HG03565 (cell line): ENCODE results near the gene CCDC9B.

Source experiments
- ATAC-seq: cut with Tn5 transposase; IDR thresholded peaks from one replicate; pipeline ENCODE4 v1.9.1; 2021; ENCODE audit warnings: mild to moderate bottlenecking, moderate library complexity; ENCODE audit not compliant: unreplicated experiment

Gene CCDC9B

GRCh38 chr15:40293905-40294895, 46.5 kb downstream of the CCDC9B start:
- ATAC-seq, result no peak

DNA sequence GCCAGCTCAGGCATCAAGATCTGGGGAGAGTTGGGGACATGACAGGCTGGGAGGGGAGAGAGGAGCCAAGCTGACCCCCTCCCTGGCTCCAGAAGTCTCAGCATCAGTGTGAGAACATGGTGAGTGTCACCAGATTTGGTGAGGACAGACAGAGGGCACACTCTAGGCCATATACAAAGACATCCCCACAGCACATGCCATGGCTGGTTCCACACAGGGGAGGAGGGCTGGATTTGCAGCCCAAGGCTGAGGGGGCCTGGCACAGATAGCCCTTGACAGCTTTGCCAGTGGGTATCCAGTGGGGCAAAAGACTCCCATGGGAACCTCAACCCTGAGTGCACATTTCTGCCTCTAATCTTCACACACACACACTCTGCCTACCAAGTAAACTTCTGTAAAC, 47.7 kb downstream of the CCDC9B start:
- ATAC-seq, result no peak

DNA sequence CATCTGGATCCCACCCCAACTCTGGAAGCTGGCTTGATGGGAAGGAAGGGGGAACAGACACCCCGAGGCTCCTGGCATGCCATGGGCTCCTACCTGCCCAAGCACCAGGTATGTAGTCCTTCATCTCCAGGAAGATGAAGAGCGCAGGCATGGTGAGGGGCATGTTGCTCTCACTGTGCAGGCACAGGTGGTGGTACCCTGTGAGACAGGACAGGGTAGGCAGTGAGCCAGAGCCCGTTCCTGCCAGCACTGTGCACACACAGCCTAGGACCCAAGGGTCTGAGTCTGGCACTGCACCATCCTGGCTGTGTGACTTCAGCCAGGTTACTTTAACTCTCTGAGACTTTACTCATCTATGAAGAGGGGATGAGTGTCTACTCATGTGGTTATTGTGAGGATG, 48.5 kb downstream of the CCDC9B start:
- no peak for ATAC-seq

DNA sequence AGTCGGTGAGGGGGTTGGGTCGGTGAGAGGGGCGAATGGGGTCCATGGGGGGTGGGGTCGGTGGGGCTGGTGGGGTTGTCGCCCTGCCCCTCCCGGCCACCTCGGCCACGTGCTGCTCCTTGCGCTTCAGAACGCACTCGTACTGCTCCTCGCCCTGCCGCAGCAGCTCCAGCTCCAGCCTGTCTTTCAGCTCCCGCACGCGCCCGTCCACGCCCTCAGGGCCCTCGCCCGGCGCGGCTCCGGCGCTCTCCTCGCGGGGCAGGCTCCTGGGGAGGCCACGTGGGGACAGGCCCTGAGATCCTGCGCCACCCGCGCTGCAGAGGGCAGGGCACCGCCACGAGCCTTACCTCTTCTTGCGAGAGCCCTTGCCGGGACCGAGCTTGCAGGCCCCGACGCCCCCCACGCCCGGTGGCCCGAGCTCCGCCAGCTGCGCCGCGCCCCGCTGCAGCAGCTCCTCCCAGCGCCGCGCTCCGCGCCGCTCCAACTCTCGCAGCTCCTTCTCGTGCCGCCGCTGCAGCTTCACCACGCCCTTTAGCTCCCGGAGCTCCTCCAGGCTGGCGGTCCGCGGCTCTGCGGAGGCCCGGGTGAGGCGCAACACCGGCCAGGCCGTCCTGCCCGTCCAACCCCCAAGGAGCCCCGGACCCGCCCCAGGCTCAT, 49.7 kb downstream of the CCDC9B start:
- ATAC-seq, result no peak

- ATAC-seq, result no peak
These were observed 50.2 kb downstream of the CCDC9B start for GRCh38 chr15:40290545-40290917.

- no peak for ATAC-seq
These were observed 51.5 kb downstream of the CCDC9B start for GRCh38 chr15:40289140-40289775.

DNA sequence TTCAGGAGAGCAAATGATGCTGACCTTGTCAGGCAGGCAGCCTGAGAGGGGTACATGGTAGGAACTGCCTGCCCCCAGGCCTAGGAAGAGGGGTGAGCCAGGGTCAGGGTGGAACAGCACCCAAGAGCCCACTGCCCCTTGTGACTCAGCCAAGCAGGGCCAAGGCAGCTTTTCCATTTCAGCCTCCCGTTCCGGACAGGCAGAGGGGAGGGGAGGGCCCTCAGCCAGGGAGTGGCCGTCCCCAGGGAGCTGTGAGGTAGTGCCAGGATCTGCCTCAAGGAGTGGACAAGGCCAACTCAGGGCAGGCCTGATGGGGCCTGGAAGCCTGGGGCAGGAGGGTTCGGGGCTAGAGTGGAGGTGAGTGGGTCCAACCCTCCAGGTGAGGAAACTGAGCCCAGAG, 52.8 kb downstream of the CCDC9B start:
- ATAC-seq, result no peak

GRCh38 chr15:40287505-40287904, 53.2 kb downstream of the CCDC9B start:
- no peak for ATAC-seq

DNA sequence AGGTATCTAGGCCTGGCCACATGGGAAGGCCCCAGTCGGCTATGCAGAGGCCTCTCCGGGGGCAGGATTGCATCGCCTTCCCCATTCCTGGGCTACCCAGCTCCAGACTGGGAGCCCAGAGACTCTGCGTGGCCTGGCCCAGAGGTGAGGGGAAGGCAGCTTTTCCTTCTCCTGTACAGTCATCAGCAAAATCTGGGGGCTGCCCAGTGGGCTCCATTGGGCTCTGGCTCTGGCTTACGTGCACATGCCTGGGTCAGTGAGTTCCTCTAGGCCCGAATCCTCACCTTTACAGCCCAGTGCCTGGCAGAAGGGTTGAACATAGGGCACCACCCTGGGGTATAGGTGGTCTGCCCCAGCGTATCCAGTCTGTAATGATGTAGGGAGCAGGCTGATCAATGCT, 53.9 kb downstream of the CCDC9B start:
- ATAC-seq, result no peak

- ATAC-seq, result no peak
These were observed 54.6 kb downstream of the CCDC9B start for GRCh38 chr15:40286061-40286532.

DNA sequence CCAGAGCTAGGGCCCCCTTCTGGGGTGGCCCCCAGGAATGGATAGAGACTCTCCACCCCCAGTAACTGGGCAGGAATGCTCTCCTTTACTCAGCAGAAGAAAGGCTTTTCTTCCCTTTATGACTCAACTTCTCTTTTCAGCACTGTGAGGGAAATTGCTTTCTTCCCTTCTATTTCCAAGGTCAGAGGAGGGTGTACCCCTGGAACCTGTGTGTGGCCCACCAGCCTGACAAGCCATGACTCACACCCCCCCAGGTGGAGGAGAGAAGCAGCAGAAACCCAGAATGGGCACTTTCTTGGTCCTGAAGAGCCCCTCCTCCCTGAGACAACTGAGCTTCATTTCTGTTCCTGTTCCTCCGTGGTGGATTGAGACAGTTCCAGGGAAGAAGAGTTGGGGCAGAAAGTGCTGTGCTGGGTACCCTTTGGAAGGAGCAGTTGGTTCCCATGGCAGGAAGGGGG, 55.2 kb downstream of the CCDC9B start:
- ATAC-seq, result no peak

DNA sequence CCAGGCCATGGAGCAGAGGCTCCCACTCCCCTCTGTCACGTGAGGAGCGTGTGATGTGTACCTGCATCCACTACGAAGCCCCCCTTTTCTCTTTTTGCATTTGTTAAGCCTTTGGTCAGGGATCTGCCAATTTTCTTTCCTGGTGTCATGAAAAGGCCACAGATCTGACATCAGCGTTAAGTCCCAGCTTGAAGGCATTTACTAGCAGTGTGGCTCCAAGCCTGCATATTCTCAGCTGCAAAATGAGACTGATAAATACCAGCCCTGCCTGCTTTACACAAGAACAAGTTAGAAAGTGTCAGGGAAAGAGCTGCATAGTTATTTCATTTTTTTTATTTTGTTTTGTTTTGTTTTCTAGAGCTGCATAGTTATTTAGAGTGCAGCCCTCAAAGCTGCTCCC, 55.6 kb downstream of the CCDC9B start:
- ATAC-seq, result no peak

DNA sequence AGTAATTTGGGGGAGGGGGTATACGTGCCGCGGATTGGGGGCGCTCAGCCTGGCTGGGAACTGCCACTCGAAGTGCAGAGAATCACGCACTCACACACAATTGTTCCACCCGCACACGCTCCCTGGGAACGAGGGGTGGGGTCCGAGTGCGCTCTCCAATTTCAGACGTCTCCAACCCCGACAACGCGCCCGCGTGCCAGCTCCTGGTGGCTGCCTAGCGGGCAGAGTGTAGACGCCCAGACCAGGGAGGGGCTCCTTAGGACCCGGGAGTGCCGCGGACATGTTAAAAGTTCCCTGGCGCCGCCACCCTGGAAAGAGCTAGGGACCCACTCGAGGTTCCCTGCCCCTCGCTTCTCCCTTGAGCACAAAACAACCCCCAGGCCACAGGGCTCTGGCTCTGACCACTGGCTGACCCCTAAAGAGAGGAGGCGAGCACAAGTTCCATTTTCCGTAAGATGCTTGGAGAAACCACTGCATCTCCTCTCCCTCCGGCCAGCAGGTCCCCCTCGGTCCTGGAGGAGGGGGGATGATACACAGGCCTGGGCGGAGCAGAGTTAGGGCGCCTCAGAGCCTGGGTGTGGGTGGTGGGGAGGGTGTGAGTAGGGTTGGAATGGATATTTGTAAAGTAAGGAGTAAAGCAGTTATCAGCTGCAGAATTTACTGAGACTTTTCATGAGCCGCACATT, 57.0 kb downstream of the CCDC9B start:
- ATAC-seq, result no peak

GRCh38 chr15:40282869-40283614, 57.7 kb downstream of the CCDC9B start, which contains the start of gene ANKRD63:
Gene ANKRD63, minus strand, starts transcription at chr15:40283064. Its CDS starts 478 bp downstream, at chr15:40282586.
- no peak for ATAC-seq

DNA sequence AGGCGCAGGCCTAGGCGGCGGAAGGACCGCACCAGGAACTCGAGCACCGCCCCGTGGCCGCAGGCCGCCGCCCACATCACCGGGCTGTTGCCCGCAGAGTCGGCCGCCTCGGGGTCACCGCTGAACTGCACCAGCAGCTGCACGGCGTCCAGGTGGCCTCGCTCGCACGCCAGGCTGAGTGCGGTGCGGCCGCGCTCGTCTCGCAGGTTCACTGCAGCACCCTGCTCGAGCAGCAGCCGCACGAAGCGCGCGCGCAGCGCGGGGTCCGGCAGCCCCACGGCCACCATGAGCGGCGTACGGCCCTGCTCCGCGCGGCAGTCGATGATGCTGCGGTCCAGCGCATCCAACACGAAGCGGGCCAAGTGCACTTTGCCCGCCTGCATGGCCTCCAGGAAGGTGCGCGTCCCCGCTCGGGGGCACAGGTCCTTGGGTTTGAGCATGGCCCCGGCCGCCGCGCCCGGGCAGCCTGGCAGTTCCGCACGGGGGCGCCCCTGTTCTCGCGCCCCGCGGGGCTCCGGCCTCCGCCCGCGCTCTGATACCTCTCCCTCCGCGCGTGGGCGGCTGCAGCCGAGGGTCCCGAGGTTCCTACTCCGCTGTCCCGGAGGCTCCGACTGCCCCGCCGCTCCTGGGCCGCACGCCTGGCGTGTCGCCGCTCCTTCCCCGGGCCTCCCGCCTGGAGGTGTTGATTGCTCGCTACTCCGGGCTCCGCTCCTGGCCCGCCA, 58.4 kb downstream of the CCDC9B start:
- ATAC-seq, result no peak

DNA sequence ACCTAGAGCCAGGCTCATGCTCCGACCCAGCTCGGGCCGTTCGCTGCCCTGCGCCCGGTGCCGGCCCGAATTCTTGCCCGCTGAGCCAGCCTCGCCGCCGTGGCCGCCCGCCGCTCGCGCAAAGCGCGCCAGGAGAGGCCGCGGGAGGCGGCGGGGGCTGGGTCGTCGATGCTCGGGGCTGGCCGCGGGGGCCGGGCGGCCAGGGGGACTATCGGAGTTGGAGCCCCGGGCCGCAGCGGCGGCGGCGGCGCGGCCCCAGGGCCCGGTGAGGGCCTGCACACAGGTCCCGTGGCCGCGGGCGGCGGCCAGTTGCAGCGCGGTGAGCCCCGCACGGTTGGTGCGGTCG, 59.0 kb downstream of the CCDC9B start:
- ATAC-seq, result no peak
